Measurements from ENCODE around the gene STOML3. TPM values are rescaled to one million over a fixed set of nuclear protein-coding genes. Genes with fewer than 3 reads are reported as not detected.
A peak's percentile ranks its signal among the peaks of the same experiment; 100 is the strongest.

Gene STOML3
- total RNA-seq, 4 donors from 2014 or later, result 0.27 to 0.35 (median 0.29) TPM; not detected in 1

DNA sequence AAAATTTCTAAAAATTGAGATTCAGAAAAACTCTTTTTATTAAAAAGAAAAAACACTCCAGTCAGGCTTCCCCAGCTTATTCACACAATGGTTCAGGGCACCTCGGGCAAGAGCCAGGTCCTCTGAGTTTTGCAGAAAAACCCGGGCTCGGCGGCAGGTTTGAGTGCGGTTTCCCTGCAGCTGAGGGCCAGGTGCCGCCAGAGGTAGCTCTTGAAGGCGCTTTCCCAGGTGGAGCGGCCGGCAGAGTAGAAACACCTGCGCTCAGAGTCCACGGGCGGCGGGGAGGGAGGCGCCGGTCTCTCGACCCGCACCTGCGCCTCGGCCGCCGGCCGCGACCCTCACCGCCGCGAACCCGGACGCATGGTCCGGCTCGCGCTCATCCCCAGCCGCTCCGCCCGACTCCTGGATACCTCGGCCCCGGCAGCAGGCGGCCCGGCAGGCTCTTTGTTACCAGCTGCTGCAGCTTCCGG, 46.8 kb upstream of the STOML3 start:
- Histone ChIP-seq H3K9me3 (no peaks in the 10 kb centered on the region), H3K4me3 (peak overlapping the region; percentile 92 to 98), H3K27me3 (no peaks in the 10 kb centered on the region), H3K4me1 (no peaks in the 10 kb centered on the region), H3K27ac (peak overlapping the region; percentile 84 to 90), H3K36me3 (no peaks in the 10 kb centered on the region)
- intact Hi-C loops (cut with DNase I; ENCODE audit: low total_unique reads), result no loop called here
- TF ChIP-seq POLR2A (IDR thresholded peaks at IDR 0.05), result no peak
- TF ChIP-seq, protein P1, sequence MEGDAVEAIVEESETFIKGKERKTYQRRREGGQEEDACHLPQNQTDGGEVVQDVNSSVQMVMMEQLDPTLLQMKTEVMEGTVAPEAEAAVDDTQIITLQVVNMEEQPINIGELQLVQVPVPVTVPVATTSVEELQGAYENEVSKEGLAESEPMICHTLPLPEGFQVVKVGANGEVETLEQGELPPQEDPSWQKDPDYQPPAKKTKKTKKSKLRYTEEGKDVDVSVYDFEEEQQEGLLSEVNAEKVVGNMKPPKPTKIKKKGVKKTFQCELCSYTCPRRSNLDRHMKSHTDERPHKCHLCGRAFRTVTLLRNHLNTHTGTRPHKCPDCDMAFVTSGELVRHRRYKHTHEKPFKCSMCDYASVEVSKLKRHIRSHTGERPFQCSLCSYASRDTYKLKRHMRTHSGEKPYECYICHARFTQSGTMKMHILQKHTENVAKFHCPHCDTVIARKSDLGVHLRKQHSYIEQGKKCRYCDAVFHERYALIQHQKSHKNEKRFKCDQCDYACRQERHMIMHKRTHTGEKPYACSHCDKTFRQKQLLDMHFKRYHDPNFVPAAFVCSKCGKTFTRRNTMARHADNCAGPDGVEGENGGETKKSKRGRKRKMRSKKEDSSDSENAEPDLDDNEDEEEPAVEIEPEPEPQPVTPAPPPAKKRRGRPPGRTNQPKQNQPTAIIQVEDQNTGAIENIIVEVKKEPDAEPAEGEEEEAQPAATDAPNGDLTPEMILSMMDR (IDR thresholded peaks at IDR 0.05), result no peak
- DNase-seq, result no peak

DNA sequence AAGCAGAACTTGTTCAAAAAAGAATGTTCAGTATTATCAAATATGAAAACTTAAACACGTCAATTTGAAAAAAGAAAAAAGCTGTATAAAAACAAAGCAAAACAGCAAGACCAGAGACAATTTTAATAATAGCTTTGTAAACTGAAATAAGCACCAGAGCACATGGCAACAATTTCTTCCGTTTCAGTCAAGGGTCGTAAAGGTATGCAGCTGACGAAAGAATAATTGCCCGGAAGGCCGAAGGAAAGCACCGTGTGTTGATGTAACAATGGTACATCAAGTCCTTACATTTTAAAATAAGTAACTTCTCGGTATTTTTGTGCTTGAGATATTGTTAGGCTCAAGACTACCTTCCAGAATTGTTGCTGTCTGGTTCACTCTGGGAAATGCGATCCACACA, 45.6 kb upstream of the STOML3 start:
- no peak for DNase-seq
- intact Hi-C loops (cut with DNase I; ENCODE audit: low total_unique reads), result no loop called here
- Histone ChIP-seq H3K9me3 (no peaks in the 10 kb centered on the region), H3K4me3 (peak overlapping the region; percentile 92 to 98), H3K36me3 (no peaks in the 10 kb centered on the region), H3K27me3 (no peaks in the 10 kb centered on the region), H3K4me1 (no peaks in the 10 kb centered on the region), H3K27ac (no peak overlapping the region)
- TF ChIP-seq, protein P1 (IDR thresholded peaks at IDR 0.05), result no peak
- no peak for TF ChIP-seq POLR2A (IDR thresholded peaks at IDR 0.05)

DNA sequence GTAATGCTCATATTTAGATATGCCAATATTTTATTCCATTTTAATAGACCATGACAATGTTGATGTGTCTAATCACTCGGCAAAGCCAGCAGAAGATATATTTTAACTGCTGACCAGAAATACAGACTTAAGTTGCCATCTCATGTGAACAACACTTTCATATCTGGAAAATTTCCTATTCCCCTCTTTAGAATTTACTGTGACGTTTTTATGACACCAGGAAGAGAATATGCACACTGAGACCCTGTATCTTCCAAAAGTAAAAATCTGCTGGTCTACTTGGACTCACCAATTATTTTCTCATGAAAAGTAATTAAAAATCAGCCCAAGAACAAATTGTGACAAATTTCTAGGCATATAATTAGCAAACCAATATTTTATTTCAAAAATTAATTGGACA, 45.2 kb upstream of the STOML3 start:
- H3K4me1 ChIP-seq, result no peaks in the 10 kb centered on the region
- intact Hi-C loops (cut with DNase I; ENCODE audit: low total_unique reads), result no loop called here

DNA sequence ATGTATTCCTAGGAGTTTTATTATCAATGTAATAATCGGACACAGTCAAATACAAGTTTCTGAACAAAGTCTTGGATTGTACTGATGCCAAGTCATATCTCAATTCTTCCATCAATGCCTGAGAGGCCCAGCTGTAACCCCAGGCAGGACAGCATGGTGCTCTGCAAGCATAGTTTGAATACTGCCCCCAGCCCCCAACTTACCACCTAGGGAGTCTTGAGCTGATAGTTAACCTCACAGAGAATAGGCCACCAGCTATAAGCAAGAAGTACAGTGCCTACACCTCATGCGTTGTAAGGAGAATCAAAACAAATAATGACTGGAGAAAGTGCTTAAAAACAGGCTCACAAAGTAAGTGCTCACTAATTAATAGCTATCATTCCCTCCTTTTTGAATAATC, 44.6 kb upstream of the STOML3 start:
- TF ChIP-seq, protein P1 (IDR thresholded peaks at IDR 0.05), result no peak
- no peak for TF ChIP-seq POLR2A (IDR thresholded peaks at IDR 0.05)
- no peaks in the 10 kb centered on the region for H3K27me3 ChIP-seq
- no peak overlapping the region for H3K27ac ChIP-seq
- H3K9me3 ChIP-seq, result no peaks in the 10 kb centered on the region
- intact Hi-C loops (cut with DNase I; ENCODE audit: low total_unique reads), result no loop called here
- no peaks in the 10 kb centered on the region for H3K36me3 ChIP-seq
- peak overlapping the region in 1 of 2 donors; percentile 98 for H3K4me3 ChIP-seq
- H3K4me1 ChIP-seq, result no peaks in the 10 kb centered on the region
- no peak for DNase-seq

More for the DNA sequence above, 45.2 kb upstream of the STOML3 start:
- no peaks in the 10 kb centered on the region for H3K36me3 ChIP-seq
- TF ChIP-seq, protein P1 (IDR thresholded peaks at IDR 0.05), result no peak
- no peak for TF ChIP-seq POLR2A (IDR thresholded peaks at IDR 0.05)
- no peak for DNase-seq
- peak overlapping the region in 1 of 2 donors; percentile 98 for H3K4me3 ChIP-seq
- no peaks in the 10 kb centered on the region for H3K27me3 ChIP-seq
- no peaks in the 10 kb centered on the region for H3K9me3 ChIP-seq
- no peak overlapping the region for H3K27ac ChIP-seq

DNA sequence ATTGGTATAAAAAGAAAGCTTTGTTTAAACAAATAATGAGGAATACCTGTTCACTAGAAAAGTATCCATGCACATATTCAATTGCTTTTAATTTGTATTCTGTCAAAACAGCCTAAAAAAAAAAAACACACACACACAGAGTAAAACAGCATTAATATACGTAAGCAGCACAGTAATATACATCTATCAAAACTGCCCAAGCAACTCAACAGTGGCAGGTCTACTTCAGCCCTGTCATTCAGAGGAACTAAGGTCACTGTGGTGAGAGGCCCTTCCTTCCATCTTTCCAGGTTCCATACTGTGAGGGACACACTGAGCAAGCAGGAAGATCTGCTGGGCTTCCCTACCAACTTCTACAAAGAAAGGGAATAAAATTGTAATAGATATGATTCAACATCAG, 43.5 kb upstream of the STOML3 start:
- Histone ChIP-seq H3K27ac (no peak overlapping the region), H3K36me3 (no peaks in the 10 kb centered on the region), H3K4me3 (no peak overlapping the region), H3K27me3 (no peaks in the 10 kb centered on the region), H3K4me1 (no peaks in the 10 kb centered on the region), H3K9me3 (no peaks in the 10 kb centered on the region)
- no peak for DNase-seq
- intact Hi-C loops (cut with DNase I; ENCODE audit: low total_unique reads), result no loop called here
- TF ChIP-seq, protein P1 (IDR thresholded peaks at IDR 0.05), result no peak
- TF ChIP-seq POLR2A (IDR thresholded peaks at IDR 0.05), result no peak
